ENCODE measurements around the gene EFNA4.

GRCh38 chr1:155015527-155016230, 47.9 kb upstream of the EFNA4 start:
- TF ChIP-seq YY1 (IDR thresholded peaks at IDR 0.05; ENCODE audit: low read depth) (no peak), TEAD4 (IDR thresholded peaks at IDR 0.05) (no peak), RAD21 (IDR thresholded peaks at IDR 0.05; ENCODE audit: low read depth) (no peak), EP300 (IDR thresholded peaks at IDR 0.05; ENCODE audit: borderline replicate concordance) (no peak), TCF12 (IDR thresholded peaks at IDR 0.05; ENCODE audit: low read depth) (no peak), TAF1 (IDR thresholded peaks at IDR 0.05; ENCODE audit: low read depth) (no peak)
- TF ChIP-seq, protein P1, sequence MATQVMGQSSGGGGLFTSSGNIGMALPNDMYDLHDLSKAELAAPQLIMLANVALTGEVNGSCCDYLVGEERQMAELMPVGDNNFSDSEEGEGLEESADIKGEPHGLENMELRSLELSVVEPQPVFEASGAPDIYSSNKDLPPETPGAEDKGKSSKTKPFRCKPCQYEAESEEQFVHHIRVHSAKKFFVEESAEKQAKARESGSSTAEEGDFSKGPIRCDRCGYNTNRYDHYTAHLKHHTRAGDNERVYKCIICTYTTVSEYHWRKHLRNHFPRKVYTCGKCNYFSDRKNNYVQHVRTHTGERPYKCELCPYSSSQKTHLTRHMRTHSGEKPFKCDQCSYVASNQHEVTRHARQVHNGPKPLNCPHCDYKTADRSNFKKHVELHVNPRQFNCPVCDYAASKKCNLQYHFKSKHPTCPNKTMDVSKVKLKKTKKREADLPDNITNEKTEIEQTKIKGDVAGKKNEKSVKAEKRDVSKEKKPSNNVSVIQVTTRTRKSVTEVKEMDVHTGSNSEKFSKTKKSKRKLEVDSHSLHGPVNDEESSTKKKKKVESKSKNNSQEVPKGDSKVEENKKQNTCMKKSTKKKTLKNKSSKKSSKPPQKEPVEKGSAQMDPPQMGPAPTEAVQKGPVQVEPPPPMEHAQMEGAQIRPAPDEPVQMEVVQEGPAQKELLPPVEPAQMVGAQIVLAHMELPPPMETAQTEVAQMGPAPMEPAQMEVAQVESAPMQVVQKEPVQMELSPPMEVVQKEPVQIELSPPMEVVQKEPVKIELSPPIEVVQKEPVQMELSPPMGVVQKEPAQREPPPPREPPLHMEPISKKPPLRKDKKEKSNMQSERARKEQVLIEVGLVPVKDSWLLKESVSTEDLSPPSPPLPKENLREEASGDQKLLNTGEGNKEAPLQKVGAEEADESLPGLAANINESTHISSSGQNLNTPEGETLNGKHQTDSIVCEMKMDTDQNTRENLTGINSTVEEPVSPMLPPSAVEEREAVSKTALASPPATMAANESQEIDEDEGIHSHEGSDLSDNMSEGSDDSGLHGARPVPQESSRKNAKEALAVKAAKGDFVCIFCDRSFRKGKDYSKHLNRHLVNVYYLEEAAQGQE (IDR thresholded peaks at IDR 0.05; ENCODE audit: low read depth): no peak
